Fibroblast of the aortic adventitia (primary cell): ENCODE data around the gene NDUFS3. TPM values are rescaled to one million over a fixed set of nuclear protein-coding genes. Genes with fewer than 3 reads are reported as not detected.

Experiments used
- DNase-seq: peaks from one replicate; pipeline ENCODE4 v3.0.0-alpha.2; 2010; ENCODE audit warnings: low read depth
- H3K4me3 ChIP-seq: 2 replicates; pipeline ENCODE4 v1.5.1; 2011; ENCODE audit warnings: low read depth, mild to moderate bottlenecking, control low read depth, low read length, moderate library complexity
- CTCF ChIP-seq: IDR thresholded peaks from 2 replicates; pipeline ENCODE4 v1.5.1; 2011; ENCODE audit warnings: mild to moderate bottlenecking, low read length, control low read depth, inconsistent platforms; ENCODE audit not compliant: insufficient read depth
- total RNA-seq: library from RNA; depleted of rRNA; stranded (reverse); fragments of >200 nt; gene quantifications from 2 replicates; pipeline ENCODE4 v1.2.3, GENCODE V29; 2012; ENCODE audit warnings: low replicate concordance

Gene NDUFS3
- total RNA-seq, 1 donor, result 56.5 TPM

- no peak for DNase-seq
- TF ChIP-seq CTCF, result no peak
- H3K4me3 ChIP-seq, result no peak overlapping the region
These were observed 36.4 kb downstream of the NDUFS3 start for GRCh38 chr11:47615249-47615648.

GRCh38 chr11:47616726-47617416, 38.0 kb downstream of the NDUFS3 start:
- peak; percentile 90 for DNase-seq
- TF ChIP-seq CTCF, result peak; percentile 99
- H3K4me3 ChIP-seq, result no peak overlapping the region

GRCh38 chr11:47617417-47617809, 38.5 kb downstream of the NDUFS3 start:
- no peak for TF ChIP-seq CTCF
- peak; percentile 68 for DNase-seq
- H3K4me3 ChIP-seq, result no peak overlapping the region

- no peak for TF ChIP-seq CTCF
- DNase-seq, result no peak
- no peak overlapping the region for H3K4me3 ChIP-seq
These were observed 42.0 kb downstream of the NDUFS3 start for GRCh38 chr11:47620836-47621378.

GRCh38 chr11:47626234-47626633, 47.4 kb downstream of the NDUFS3 start:
- no peak for TF ChIP-seq CTCF
- DNase-seq, result no peak
- H3K4me3 ChIP-seq, result no peak overlapping the region

GRCh38 chr11:47628026-47628425, 49.2 kb downstream of the NDUFS3 start:
- TF ChIP-seq CTCF, result no peak
- no peak for DNase-seq
- H3K4me3 ChIP-seq, result no peak overlapping the region
